Suppressor macrophage (primary cell): ENCODE measurements around the gene SLC8A2.

Experiments
- DNase-seq, 4 experiments: peaks; one replicate each; pipeline ENCODE4 v3.0.0-alpha.2; 2020 to 2022

SLC8A2 gene

DNA sequence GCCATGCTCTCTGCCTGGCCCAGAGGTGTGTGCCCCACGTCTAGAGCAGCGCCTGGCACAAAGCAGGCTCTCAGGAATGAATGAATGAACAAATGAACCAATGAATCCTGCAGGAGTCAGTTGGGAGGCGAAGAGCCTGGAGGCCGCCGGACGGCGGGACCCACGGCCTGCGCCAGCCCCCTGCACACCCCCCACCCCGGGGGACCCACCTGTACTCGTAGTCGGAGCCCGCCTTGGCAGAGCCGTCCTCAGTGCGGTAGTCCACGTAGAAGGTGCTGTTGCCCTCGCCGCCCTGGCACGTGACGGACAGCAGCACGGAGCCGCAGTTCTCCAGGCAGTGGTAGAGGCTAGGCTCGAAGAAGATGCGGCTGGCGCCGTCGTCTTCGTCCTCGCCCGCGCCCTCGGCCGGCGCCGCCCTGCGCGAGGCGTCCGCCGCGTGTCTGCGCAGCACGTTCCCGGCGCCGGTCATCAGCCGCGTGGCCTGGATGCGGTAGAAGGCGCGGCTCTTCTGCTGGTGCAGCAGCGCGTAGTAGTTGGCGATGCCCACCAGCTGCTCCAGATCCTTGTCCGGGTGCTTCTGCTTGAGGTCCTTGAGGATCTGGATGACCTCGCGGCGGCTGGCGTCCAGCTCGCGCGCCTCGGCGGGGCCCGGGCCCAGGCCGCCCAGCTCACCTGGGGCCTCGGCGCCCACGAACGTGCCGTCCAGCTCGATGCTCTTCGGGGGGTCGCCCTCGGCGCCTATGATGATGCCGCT lies 14.8 kb downstream of the SLC8A2 start:
- no peak for DNase-seq

DNA sequence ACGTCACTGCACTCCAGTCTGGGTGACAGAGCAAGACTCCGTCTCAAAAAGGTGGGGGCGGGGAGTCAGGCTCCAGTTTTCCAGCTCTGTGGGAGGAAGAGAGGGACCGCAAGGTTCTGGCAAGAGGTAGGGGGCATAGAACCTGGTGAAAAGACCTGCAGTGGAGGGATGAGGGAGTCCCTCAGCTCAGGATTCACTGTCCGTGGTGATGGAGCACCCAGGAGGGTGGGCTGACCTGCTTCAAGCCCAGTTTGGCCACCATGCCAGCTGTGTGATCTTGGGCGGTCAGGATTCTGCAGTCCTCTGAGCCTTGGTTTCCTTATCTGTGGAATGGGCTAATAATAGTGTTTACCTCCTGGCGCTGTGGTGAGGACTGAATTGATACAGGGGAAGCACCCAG lies 21.2 kb downstream of the SLC8A2 start:
- no peak for DNase-seq

DNA sequence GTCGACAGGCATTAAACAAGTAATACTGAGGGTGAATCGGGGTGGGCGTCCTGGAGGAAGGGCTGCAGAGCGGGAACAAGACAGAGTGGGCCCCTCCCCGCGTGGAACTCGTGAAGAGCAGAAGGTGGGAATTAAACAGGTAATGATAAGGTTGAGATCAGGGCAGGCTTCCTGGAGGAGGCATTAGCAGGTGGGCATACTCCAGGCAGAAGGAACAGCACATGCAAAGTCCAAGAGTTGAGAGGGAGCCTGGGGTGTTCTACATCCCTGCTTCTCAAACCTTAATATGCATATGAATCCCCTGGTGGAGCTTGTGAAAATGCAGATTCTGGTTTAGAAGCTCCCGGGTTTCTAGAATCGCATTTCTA lies 23.3 kb downstream of the SLC8A2 start:
- no peak for DNase-seq

DNA sequence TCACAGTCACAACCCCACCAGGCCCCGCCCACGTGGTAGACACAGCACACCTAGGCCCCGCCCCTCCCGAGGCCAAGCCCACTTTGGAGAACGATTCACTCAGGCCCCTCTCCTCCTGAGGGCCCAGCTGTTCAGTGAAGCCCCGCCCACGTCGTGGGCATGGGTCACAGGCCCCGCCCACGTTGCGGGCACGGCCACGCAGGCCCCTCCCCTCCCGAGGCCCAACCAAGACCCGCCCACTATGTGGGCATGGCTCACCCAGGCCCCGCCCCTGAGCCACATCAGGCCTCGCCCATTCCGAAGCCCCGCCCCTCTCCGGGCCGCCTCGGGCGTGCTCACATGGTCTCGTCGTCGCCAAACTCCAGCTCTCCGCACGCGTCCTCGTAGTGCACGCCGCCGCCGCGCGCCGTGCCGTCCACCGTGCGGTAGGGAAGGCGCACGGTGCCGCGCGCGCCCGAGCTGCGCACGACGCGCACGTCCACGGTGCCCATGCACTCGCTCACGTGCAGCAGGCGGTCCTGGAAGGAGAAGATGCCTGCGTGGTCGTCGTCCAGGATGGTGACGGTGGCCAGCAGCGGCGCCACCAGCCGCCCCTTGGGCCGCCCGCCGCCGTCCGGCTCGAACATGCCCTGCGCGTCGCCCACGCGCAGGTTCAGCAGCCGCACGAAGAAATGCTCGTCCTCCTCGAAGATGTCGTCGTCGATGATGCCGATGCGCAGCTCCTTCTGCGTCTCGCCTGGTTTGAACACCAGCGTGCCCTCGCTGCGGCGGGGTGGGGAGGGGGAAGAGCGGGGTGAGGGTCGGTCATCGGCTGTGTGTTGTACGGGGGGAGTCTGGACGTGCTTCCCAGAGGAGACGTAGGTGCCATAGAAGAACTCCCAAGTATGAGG lies 24.0 kb downstream of the SLC8A2 start:
- peak; percentile 51 to 66 (median 56) for DNase-seq

- peak in 3 of 4 experiments; percentile 23 to 48 (median 34) for DNase-seq
Observed at GRCh38 chr19:47446534-47447469, 24.9 kb downstream of the SLC8A2 start.

DNA sequence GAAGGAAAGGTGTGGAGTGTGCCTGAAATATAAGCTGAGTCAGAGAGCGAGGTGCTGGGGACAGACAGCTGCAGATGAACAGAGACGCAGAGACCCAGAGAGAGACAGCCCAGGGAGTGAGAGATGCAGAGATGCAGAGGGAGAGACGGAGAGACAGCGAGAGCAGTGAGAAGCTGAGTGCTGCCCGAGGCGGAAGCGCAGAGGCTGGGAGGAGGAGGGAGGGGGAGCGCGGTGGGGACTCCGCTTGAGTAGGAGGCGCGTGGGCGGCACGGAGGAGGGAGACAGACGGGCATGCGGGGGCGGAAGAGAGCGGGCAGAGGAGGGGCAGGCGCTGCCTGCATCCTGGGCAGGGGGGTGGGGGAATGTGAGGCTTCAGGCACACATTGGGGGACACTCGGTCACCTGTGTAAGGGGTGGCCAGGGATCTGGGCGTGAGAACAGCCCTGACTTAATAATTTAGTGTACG lies 25.7 kb downstream of the SLC8A2 start:
- DNase-seq = peak in 3 of 4 experiments; percentile 22 to 61 (median 53)

DNA sequence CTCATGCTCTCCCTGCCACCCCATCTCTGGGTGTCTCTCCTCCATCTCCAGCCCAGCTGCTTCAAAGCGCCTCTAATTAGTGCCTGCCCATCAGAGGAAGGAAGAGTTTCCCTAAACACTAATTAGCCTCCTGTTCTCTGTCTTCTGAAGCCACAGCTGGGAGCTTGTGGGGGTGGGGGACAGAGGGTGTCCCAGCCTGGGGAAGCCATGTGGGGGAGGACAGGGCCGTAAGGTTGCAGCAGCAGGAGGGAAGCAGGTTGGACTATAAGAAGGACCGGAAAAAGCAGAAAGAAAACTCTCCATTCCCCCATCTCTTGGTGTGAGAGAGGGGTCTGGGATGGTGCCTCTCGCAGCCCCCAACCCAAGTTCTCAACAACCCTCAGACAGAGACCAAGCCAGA lies 26.2 kb downstream of the SLC8A2 start:
- DNase-seq = no peak

GRCh38 chr19:47444388-47444821 lies 27.3 kb downstream of the SLC8A2 start:
- DNase-seq = no peak

GRCh38 chr19:47443331-47443730 lies 28.4 kb downstream of the SLC8A2 start:
- DNase-seq = peak in 1 of 4 experiments; percentile 45

DNA sequence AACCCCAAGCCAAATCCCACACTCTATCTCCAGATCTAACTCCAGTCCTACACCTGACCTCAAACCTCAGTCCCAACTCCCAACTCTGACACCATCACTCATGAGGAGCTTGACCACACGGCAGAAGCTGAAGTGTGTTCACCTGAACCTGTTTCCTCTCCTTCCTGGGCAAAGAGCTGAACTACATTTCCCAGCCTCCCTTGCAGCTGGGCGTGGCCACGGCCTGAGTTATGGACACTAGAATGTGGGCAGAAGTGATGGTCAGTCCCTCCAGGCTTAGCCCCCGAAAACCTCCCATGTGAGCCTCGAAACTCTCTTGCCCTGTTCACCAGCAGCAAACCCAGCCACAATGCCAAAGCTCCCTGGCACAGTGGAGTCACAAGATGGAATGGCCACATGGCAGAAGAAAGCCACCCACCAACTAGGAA lies 32.9 kb downstream of the SLC8A2 start:
- no peak for DNase-seq

DNA sequence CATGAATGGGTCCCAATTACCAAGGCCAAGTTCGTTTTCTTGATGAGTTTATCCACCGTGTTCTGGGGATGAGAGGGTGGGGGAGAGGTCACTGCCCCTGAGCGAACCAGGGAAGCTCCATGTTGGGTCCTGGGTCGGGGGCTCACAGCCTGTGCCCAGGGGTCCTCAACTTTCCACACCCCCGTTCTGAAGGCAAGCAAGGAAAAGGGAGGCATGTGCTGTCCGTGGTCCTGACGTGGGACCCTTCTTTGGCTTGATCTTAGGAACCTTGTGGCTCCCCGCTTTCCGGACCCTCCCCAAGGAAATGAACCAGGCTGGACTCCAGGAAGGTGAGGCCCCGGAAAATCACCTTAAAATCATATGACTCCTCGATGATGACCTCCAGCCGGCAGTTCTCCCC lies 34.2 kb downstream of the SLC8A2 start:
- no peak for DNase-seq

DNA sequence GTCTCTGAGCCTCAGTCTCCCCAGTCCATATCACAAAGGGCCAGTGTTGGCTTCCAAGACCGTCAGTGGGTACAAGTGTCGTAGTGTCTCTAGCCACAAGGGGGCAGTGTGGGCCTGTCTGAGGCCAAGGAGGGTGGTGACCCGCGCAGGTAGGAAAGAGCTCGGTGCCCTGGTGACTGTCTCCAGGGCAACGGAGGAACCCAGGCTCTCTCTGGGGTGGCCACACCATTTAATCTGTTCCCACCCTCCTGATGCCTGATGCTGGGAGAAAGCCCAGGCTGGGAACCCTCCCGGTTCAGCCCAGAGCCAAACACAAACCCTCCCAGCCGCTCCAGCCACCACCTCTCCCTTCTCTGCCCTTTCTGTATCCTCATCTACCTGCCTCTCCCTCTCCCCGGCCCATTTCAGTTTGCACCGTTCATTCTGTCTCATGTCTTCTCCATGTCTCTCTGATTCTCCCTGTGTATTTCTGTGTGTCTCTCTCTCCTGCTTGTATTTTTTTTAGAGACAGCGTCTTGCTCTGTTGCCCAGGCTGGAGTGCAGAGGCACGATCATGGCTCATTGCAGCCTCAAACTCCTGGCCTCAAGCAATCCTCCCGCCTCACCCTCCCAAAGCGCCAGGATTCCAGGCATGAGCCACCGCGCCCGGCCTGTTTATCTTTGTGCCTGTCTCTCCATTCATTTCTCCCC lies 34.8 kb downstream of the SLC8A2 start:
- peak; percentile 72 to 88 (median 84) for DNase-seq

GRCh38 chr19:47435883-47436417 lies 35.7 kb downstream of the SLC8A2 start:
- DNase-seq = no peak

DNA sequence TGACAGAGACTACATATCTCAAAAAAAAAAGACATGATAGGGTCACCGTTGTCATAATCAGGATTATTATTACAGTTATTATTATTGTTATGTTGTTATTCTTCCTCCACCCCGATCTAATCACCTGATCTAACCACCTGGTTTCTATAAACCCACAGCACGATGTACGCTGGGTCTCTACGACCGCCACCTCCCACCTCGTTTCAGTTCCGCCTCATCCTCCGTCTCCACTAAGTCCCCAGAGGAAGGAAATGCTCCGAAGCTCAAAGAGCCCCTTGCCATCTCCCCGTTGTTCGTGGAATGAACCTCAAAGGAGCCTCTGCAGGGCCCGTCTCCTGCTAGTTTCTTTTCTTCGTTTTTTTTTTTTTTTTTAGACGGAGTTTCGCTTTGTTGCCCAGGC lies 36.5 kb downstream of the SLC8A2 start:
- no peak for DNase-seq

DNA sequence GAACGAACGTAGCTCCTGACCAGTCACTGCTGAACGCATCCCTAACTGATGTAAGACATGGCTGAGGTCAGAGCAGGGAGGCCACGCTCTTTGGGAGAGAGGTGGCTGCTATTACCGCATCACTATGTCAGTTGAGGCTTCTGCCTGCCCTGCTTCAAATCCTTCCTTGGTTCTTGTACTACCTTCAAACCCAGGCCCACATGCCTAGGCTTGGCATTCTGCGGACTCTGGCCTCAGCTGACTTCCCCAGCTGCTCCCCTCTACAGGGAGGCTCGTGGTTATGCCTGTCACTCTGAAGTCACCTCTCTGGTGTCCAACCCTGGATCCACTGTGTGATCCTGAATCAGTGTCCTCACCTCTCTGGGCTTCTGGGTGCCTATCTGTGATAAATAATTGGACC lies 37.6 kb downstream of the SLC8A2 start:
- no peak for DNase-seq

DNA sequence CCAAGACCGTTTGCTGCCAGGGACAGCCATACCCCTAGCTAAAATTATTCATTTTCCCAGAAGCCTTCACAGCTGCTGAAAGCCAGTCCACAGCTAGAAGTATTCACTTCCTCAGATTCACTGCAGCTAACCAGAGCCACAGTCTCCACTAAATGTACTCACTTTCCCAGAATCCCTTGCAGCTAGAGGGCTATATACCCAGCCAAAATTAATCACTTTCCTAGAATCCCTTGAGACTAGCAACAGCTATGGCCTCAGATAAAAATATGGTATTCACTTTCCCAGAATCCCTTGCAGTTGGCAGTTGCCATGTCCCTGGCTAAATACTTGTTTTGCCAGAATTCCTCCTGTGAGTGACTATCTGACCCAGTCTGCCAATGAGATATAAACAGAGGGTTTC lies 38.6 kb downstream of the SLC8A2 start:
- peak; percentile 16 to 49 (median 33) for DNase-seq

GRCh38 chr19:47432499-47432898 lies 39.2 kb downstream of the SLC8A2 start:
- DNase-seq = no peak

- no peak for DNase-seq
Observed at GRCh38 chr19:47432091-47432490, 39.6 kb downstream of the SLC8A2 start.

GRCh38 chr19:47430041-47430802 lies 41.5 kb downstream of the SLC8A2 start:
- peak; percentile 61 to 81 (median 70) for DNase-seq

- DNase-seq = no peak
Observed at GRCh38 chr19:47429140-47429793, 42.4 kb downstream of the SLC8A2 start.
